ENCODE measurements around the gene PCDHA2.
"Not testable (repeated sequence)": the region's sequence is repeated elsewhere in the genome, so short reads cannot be mapped to it uniquely, and the experiment has no call there.

Gene PCDHA2

GRCh38 chr5:140794595-140795258 lies at the start of gene PCDHA2:
Gene PCDHA2 (plus strand): TSS chr5:140794852.
- in situ Hi-C loops (cut with MboI; ENCODE audit: low sequenced_read_pairs): no loop called here

- in situ Hi-C loops (cut with MboI; ENCODE audit: low sequenced_read_pairs): no loop called here
These were observed 41.1 kb upstream of the PCDHA2 start for GRCh38 chr5:140753561-140753960.

GRCh38 chr5:140764177-140764973 lies 30.3 kb upstream of the PCDHA2 start:
- in situ Hi-C loops (cut with MboI; ENCODE audit: low sequenced_read_pairs): no loop called here

DNA sequence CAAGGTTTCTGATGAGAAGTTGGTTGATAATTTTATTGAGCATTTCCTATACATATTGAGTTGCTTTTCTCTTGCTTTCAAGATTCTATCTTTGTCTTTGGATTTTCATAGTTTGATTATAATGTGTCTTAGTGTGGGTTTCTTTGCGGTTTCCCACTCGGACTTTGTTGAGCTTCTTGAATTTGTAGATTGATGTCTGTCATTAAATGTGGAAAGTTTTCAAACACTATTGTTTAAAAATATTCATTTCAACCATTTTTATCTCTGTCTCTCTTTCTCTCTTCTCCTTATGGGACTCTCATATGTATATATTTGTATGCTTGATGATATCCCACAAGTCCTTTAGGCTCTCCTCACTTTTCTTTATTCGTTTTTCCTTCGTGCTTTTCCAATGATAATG lies 27.2 kb upstream of the PCDHA2 start:
- in situ Hi-C loops (cut with MboI; ENCODE audit: low sequenced_read_pairs): no loop called here

DNA sequence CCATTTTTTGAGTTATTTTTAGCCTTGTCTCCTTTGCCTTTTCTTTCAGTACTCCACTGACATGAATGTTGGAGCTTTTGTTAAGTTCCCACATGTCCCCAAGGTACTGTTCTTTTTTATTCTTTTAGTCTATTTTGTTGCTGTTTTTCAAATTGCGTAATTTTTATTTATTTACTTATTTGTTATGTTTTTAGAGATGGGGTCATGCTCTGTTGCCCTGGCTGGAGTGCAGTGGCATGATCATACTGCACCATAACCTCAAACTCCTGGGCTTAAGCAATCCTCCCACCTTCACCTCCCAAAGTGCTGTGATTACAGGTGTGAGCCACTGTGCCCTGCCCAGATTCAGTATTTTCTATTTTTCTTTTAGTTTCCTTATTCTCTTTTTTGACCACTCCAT lies 14.1 kb upstream of the PCDHA2 start:
- in situ Hi-C loops (cut with MboI; ENCODE audit: low sequenced_read_pairs): no loop called here

- in situ Hi-C loops (cut with MboI; ENCODE audit: low sequenced_read_pairs): no loop called here
These were observed 8.6 kb upstream of the PCDHA2 start, which contains the start of gene PCDHA1 for GRCh38 chr5:140785905-140786686. Gene PCDHA1 (plus strand): TSS chr5:140786140.

DNA sequence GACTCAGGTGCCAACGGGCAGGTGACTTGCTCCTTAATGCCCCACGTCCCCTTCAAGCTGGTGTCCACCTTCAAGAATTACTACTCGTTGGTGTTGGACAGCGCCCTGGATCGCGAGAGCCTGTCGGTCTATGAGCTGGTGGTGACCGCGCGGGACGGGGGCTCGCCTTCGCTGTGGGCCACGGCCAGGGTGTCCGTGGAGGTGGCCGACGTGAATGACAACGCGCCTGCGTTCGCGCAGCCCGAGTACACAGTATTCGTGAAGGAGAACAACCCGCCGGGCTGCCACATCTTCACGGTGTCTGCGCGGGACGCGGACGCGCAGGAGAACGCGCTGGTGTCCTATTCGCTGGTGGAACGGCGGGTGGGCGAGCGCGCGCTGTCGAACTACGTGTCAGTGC lies 7.2 kb upstream of the PCDHA2 start:
- in situ Hi-C loops (cut with MboI; ENCODE audit: low sequenced_read_pairs): not testable (repeated sequence)

- in situ Hi-C loops (cut with MboI; ENCODE audit: low sequenced_read_pairs): not testable (repeated sequence)
These were observed 6.7 kb upstream of the PCDHA2 start for GRCh38 chr5:140787849-140788504.

GRCh38 chr5:140791089-140791488 lies 3.6 kb upstream of the PCDHA2 start:
- in situ Hi-C loops (cut with MboI; ENCODE audit: low sequenced_read_pairs): no loop called here

DNA sequence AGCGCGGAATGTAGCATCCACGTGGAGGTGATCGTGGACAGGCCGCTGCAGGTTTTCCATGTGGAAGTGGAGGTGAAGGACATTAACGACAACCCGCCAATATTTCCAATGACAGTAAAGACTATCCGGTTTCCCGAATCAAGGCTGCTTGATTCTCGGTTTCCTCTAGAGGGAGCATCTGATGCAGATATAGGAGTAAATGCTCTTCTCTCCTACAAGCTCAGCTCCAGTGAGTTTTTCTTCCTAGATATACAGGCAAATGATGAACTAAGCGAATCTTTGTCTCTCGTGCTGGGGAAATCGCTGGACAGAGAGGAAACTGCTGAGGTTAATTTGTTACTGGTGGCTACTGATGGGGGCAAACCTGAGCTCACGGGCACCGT lies 598 bp downstream of the PCDHA2 start:
- in situ Hi-C loops (cut with MboI; ENCODE audit: low sequenced_read_pairs): no loop called here

GRCh38 chr5:140796072-140796717 lies 1.5 kb downstream of the PCDHA2 start:
- in situ Hi-C loops (cut with MboI; ENCODE audit: low sequenced_read_pairs): not testable (repeated sequence)

- in situ Hi-C loops (cut with MboI; ENCODE audit: low sequenced_read_pairs): no loop called here
These were observed 2.1 kb downstream of the PCDHA2 start for GRCh38 chr5:140796718-140797095.

DNA sequence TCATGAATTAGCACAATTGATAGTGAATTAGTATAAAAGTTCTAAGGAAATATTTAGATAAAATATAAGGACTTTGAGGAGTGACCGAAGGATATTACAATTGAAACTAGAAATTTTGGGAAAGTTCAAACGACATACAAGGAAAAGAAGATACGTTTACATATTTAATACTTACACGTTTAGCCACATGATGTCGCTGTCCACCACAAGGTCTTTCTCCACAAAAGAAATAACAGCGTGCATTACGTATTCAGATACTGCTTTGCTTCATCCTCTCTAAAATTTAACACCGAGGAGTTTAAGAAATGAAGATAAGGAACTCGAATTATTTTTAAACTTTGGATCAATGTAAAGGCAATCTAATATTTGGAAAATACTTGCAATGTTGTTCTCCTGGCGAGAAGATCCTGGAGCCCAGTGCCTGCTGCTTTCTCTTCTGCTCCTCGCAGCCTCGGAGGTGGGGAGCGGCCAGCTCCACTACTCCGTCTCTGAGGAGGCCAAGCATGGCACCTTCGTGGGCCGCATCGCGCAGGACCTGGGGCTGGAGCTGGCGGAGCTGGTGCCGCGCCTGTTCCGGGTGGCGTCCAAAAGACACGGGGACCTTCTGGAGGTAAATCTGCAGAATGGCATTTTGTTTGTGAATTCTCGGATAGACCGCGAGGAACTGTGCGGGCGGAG lies 6.3 kb downstream of the PCDHA2 start, which contains the start of gene PCDHA3:
PCDHA3 (plus strand) TSS at position 242 of the 678 bp plus-strand sequence.
- in situ Hi-C loops (cut with MboI; ENCODE audit: low sequenced_read_pairs): no loop called here

GRCh38 chr5:140801494-140801841 lies 6.8 kb downstream of the PCDHA2 start:
- in situ Hi-C loops (cut with MboI; ENCODE audit: low sequenced_read_pairs): no loop called here

DNA sequence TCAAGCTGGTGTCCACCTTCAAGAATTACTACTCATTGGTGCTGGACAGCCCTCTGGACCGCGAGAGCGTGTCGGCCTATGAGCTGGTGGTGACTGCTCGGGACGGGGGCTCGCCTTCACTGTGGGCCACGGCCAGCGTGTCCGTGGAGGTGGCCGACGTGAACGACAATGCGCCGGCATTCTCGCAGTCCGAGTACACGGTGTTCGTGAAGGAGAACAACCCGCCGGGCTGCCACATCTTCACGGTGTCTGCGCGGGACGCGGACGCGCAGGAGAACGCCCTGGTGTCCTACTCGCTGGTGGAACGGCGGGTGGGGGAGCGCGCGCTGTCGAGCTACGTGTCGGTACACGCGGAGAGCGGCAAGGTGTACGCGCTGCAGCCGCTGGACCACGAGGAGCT lies 7.7 kb downstream of the PCDHA2 start:
- in situ Hi-C loops (cut with MboI; ENCODE audit: low sequenced_read_pairs): not testable (repeated sequence)

DNA sequence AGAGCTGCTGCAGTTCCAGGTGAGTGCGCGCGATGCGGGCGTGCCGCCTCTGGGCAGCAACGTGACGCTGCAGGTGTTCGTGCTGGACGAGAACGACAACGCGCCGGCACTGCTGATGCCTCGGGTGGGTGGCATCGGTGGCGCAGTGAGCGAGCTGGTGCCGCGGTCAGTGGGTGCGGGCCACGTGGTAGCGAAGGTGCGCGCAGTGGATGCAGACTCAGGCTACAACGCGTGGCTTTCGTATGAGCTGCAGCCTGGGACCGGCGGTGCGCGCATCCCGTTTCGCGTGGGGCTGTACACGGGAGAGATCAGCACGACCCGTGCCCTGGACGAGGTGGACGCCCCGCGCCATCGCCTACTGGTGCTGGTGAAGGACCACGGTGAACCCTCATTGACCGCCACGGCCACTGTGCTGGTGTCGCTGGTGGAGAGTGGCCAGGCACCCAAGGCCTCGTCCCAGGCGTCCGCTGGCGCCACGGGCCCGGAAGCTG lies 8.2 kb downstream of the PCDHA2 start:
- in situ Hi-C loops (cut with MboI; ENCODE audit: low sequenced_read_pairs): no loop called here

DNA sequence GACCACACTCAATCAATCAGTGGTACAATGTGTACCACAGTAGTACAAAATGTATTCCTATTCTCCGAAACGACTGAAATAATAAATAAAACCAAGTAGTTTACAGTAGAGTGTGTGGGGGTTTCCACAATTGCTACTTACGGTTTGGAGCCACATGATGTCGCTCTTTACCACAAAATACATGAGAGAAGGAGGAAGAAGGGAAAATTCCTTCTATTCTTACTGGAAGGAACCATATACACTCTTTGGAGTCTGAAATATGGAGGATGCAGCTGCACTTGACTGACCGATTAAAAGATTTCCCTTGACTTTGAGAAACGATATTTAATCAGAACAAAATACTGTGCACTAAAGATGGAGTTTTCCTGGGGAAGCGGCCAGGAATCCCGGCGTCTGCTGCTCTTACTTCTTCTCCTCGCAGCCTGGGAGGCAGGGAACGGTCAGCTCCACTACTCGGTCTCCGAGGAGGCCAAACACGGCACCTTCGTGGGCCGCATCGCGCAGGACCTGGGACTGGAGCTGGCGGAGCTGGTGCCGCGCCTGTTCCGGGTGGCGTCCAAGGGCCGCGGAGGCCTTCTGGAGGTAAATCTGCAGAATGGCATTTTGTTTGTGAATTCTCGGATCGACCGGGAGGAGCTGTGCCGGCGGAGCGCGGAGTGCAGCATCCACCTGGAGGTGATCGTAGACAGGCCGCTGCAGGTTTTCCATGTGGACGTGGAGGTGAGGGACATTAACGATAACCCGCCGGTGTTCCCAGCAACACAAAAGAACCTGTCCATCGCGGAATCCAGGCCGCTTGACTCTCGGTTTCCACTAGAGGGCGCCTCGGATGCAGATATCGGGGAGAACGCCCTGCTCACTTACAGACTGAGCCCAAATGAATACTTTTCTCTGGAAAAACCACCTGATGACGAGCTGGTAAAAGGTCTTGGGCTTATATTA lies 12.5 kb downstream of the PCDHA2 start, which contains the start of gene PCDHA4:
PCDHA4 (plus strand) TSS at position 235 of the 942 bp plus-strand sequence.
- in situ Hi-C loops (cut with MboI; ENCODE audit: low sequenced_read_pairs): no loop called here

DNA sequence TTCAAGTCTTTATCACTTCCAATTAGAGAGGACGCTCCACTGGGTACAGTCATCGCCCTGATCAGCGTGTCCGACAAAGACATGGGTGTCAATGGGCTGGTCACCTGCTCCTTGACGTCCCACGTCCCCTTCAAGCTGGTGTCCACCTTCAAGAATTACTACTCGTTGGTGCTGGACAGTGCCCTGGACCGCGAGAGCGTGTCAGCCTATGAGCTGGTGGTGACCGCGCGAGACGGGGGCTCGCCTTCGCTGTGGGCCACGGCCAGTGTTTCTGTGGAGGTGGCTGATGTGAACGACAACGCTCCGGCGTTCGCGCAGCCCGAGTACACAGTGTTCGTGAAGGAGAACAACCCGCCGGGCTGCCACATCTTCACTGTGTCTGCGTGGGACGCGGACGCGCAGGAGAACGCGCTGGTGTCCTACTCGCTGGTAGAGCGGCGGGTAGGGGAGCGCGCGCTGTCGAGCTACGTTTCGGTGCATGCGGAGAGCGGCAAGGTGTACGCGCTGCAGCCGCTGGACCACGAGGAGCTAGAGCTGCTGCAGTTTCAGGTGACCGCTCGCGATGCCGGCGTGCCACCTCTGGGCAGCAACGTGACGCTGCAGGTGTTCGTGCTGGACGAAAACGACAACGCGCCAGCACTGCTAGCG lies 13.7 kb downstream of the PCDHA2 start:
- in situ Hi-C loops (cut with MboI; ENCODE audit: low sequenced_read_pairs): not testable (repeated sequence)
